Panc1 (cell line): ENCODE measurements around the gene NPFF.

Experiments
- POLR2AphosphoS5 ChIP-seq: IDR thresholded peaks from 2 replicates; pipeline ENCODE4 v1.6.1; 2012; ENCODE audit warnings: mild to moderate bottlenecking, low read depth, low read length, moderate library complexity
- TCF7L2 ChIP-seq: IDR thresholded peaks from 2 replicates; pipeline ENCODE4 v1.6.1; 2011; ENCODE audit warnings: mild to moderate bottlenecking, low read depth, low read length, inconsistent platforms
- TF ChIP-seq, protein P1 (sequence below): fragments of 450-650 bp; IDR thresholded peaks from 2 replicates; pipeline ENCODE4 v1.5.1; 2017; ENCODE audit warnings: mild to moderate bottlenecking

- TF ChIP-seq, protein P1, sequence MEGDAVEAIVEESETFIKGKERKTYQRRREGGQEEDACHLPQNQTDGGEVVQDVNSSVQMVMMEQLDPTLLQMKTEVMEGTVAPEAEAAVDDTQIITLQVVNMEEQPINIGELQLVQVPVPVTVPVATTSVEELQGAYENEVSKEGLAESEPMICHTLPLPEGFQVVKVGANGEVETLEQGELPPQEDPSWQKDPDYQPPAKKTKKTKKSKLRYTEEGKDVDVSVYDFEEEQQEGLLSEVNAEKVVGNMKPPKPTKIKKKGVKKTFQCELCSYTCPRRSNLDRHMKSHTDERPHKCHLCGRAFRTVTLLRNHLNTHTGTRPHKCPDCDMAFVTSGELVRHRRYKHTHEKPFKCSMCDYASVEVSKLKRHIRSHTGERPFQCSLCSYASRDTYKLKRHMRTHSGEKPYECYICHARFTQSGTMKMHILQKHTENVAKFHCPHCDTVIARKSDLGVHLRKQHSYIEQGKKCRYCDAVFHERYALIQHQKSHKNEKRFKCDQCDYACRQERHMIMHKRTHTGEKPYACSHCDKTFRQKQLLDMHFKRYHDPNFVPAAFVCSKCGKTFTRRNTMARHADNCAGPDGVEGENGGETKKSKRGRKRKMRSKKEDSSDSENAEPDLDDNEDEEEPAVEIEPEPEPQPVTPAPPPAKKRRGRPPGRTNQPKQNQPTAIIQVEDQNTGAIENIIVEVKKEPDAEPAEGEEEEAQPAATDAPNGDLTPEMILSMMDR, result no peak
- TF ChIP-seq TCF7L2 (no peak), POLR2AphosphoS5 (no peak; the same call in 1 of the 2 replicates)
These were observed 260 bp upstream of the NPFF start for GRCh38 chr12:53507603-53507885.
